Small intestine (tissue), 7 donors: ENCODE measurements around the gene MAN2A1. TPM values are rescaled to one million over a fixed set of nuclear protein-coding genes. Genes with fewer than 3 reads are reported as not detected.

Source experiments
- DNase-seq, 2 donors: peaks; one replicate each; pipeline versions ENCODE4 v3.0.0 to v3.0.0-alpha.2; 2013
- FAIRE-seq: peaks from 2 replicates; lab custom pipeline; 2012; peaks lifted over from hg19 to GRCh38; lab: Jason Lieb, UNC
- H3K27ac ChIP-seq, 3 donors: one replicate each; pipeline ENCODE4 v1.5.1; 2013; ENCODE audit warnings: low read length in 2 of 3, mild to moderate bottlenecking in 2 of 3, control low read depth in 1 of 3, inconsistent platforms in 1 of 3, low read depth in 1 of 3, moderate library complexity in 1 of 3
- H3K27me3 ChIP-seq, 3 donors: one replicate each; pipeline ENCODE4 v1.6.1; 2013; ENCODE audit warnings: low read length in 3 of 3, inconsistent platforms in 1 of 3; ENCODE audit not compliant: control insufficient read depth in 3 of 3, insufficient read depth in 3 of 3
- H3K36me3 ChIP-seq, 3 donors: one replicate each; pipeline ENCODE4 v1.6.1; 2013; ENCODE audit warnings: low read length in 3 of 3, inconsistent platforms in 1 of 3, low read depth in 1 of 3, mild to moderate bottlenecking in 1 of 3, moderate library complexity in 1 of 3; ENCODE audit not compliant: control insufficient read depth in 3 of 3, insufficient read depth in 2 of 3
- H3K4me1 ChIP-seq, 3 donors: one replicate each; pipeline ENCODE4 v1.6.1; 2013; ENCODE audit warnings: low read length in 2 of 3, inconsistent platforms in 1 of 3, low read depth in 1 of 3, mild to moderate bottlenecking in 1 of 3, moderate library complexity in 1 of 3; ENCODE audit not compliant: control insufficient read depth in 3 of 3, insufficient read depth in 2 of 3
- H3K4me3 ChIP-seq, 3 donors: one replicate each; pipeline ENCODE4 v1.5.1; 2013; ENCODE audit warnings: low read length in 3 of 3, control low read depth in 1 of 3, inconsistent platforms in 1 of 3, low read depth in 1 of 3, mild to moderate bottlenecking in 1 of 3, moderate library complexity in 1 of 3
- H3K9me3 ChIP-seq, 2 donors: one replicate each; pipeline ENCODE4 v1.6.1; 2013; ENCODE audit warnings: low read depth in 1 of 2, low read length in 1 of 2; ENCODE audit not compliant: control insufficient read depth in 2 of 2, insufficient read depth in 1 of 2
- whole genome bisulfite sequencing, 3 donors: extraction: QIAGEN DNeasy Blood & Tissue Kit; methylation state at CpG; one replicate each; pipeline ENCODE4 v1.1.7; 2013; 5-methylcytosine and 5-hydroxymethylcytosine counted together
- polyA plus RNA-seq, 4 donors: library from polyadenylated mRNA; stranded (reverse) in 3 of 4; unstranded in 1 of 4; fragments of 200-250 nt in 3 of 4; fragments of 120-200 nt in 1 of 4; gene quantifications; one replicate each; pipeline versions ENCODE4 v1.2.1 to v1.2.3, GENCODE V29; 2013
- donor health status: healthy with polysubstance abuse.
- donor health status: control.
- donor health status: control.
- donor health status: Bipolar disorder and iron deficiency.
- donor health status: healthy.

Gene MAN2A1
- polyA plus RNA-seq, 4 donors: 16.3 to 106 (median 21.7) TPM

- no peak for DNase-seq
- H3K27me3 ChIP-seq: peaks cover 0 to 3% (median 0%) of the 10 kb centered on the region in 3 donors
- H3K4me1 ChIP-seq: no peaks in the 10 kb centered on the region
- no peak overlapping the region for H3K27ac ChIP-seq
- 50 to 76% (median 53%) methylated on average over 4 of the region's 4 CpGs for WGBS, 3 donors
- no peaks in the 10 kb centered on the region for H3K9me3 ChIP-seq
- no peak overlapping the region for H3K4me3 ChIP-seq
- H3K36me3 ChIP-seq: no peaks in the 10 kb centered on the region
- FAIRE-seq: no peak
These were observed 20.9 kb upstream of the MAN2A1 start for GRCh38 chr5:109668668-109669422.

GRCh38 chr5:109669991-109670706 lies 19.6 kb upstream of the MAN2A1 start:
- no peaks in the 10 kb centered on the region for H3K9me3 ChIP-seq
- no peak overlapping the region for H3K4me3 ChIP-seq
- H3K27ac ChIP-seq: no peak overlapping the region
- no peaks in the 10 kb centered on the region for H3K4me1 ChIP-seq
- no peak for FAIRE-seq
- 67 to 89% (median 82%) methylated on average over 1 of the region's 1 CpG for WGBS, 3 donors
- H3K36me3 ChIP-seq: no peaks in the 10 kb centered on the region
- H3K27me3 ChIP-seq: peaks cover 0 to 5% (median 0%) of the 10 kb centered on the region in 3 donors
- DNase-seq: no peak

- no peak overlapping the region for H3K27ac ChIP-seq
- DNase-seq (no peak), FAIRE-seq (no peak)
- H3K4me3 ChIP-seq: no peak overlapping the region
- H3K27me3 ChIP-seq: peaks cover 0 to 6% (median 0%) of the 10 kb centered on the region in 3 donors
- no peaks in the 10 kb centered on the region for H3K36me3 ChIP-seq
- WGBS, 3 donors: 73 to 94% (median 93%) methylated on average over 2 of the region's 2 CpGs
- no peaks in the 10 kb centered on the region for H3K4me1 ChIP-seq
- no peaks in the 10 kb centered on the region for H3K9me3 ChIP-seq
These were observed 18.6 kb upstream of the MAN2A1 start for GRCh38 chr5:109671136-109671535.

- Histone ChIP-seq H3K4me1 (no peaks in the 10 kb centered on the region), H3K27me3 (peaks cover 0 to 6% (median 0%) of the 10 kb centered on the region in 3 donors), H3K36me3 (no peaks in the 10 kb centered on the region), H3K27ac (no peak overlapping the region), H3K9me3 (no peaks in the 10 kb centered on the region), H3K4me3 (no peak overlapping the region)
- no peak for DNase-seq
- 77 to 89% (median 88%) methylated on average over 4 of the region's 4 CpGs for WGBS, 3 donors
- no peak for FAIRE-seq
These were observed 15.1 kb upstream of the MAN2A1 start for GRCh38 chr5:109674596-109674995.

- Histone ChIP-seq H3K9me3 (no peaks in the 10 kb centered on the region), H3K27ac (no peak overlapping the region), H3K4me3 (no peak overlapping the region), H3K27me3 (peaks cover 0 to 6% (median 0%) of the 10 kb centered on the region in 3 donors), H3K4me1 (no peaks in the 10 kb centered on the region), H3K36me3 (no peaks in the 10 kb centered on the region)
- no peak for FAIRE-seq
- no peak for DNase-seq
- WGBS, 3 donors: 82 to 91% (median 90%) methylated on average over 5 of the region's 5 CpGs
These were observed 12.8 kb upstream of the MAN2A1 start for GRCh38 chr5:109676920-109677319.

- H3K27ac ChIP-seq: no peak overlapping the region
- peaks cover 0 to 6% (median 0%) of the 10 kb centered on the region in 3 donors for H3K27me3 ChIP-seq
- H3K4me1 ChIP-seq: no peaks in the 10 kb centered on the region
- no peak for FAIRE-seq
- no peak overlapping the region for H3K4me3 ChIP-seq
- H3K36me3 ChIP-seq: no peaks in the 10 kb centered on the region
- 82 to 89% (median 88%) methylated on average over 3 of the region's 3 CpGs for WGBS, 3 donors
- DNase-seq: no peak
- no peaks in the 10 kb centered on the region for H3K9me3 ChIP-seq
These were observed 11.3 kb upstream of the MAN2A1 start for GRCh38 chr5:109678447-109678846.

GRCh38 chr5:109681763-109682162 lies 8.0 kb upstream of the MAN2A1 start:
- DNase-seq (no peak), FAIRE-seq (no peak)
- WGBS, 3 donors: 89 to 94% (median 91%) methylated on average over 3 of the region's 3 CpGs
- Histone ChIP-seq H3K4me1 (no peaks in the 10 kb centered on the region), H3K9me3 (no peaks in the 10 kb centered on the region), H3K4me3 (no peak overlapping the region), H3K27ac (no peak overlapping the region), H3K36me3 (no peaks in the 10 kb centered on the region), H3K27me3 (no peaks in the 10 kb centered on the region)

GRCh38 chr5:109682383-109682782 lies 7.3 kb upstream of the MAN2A1 start:
- H3K27me3 ChIP-seq: no peaks in the 10 kb centered on the region
- WGBS, 3 donors: 75 to 96% (median 89%) methylated on average over 2 of the region's 2 CpGs
- no peak for FAIRE-seq
- H3K27ac ChIP-seq: no peak overlapping the region
- no peaks in the 10 kb centered on the region for H3K9me3 ChIP-seq
- no peak overlapping the region for H3K4me3 ChIP-seq
- DNase-seq: no peak
- no peaks in the 10 kb centered on the region for H3K36me3 ChIP-seq
- H3K4me1 ChIP-seq: no peaks in the 10 kb centered on the region
